GM19099 (cell line): ENCODE results near the gene REST.
A peak's percentile ranks its signal among the peaks of the same experiment; 100 is the strongest.

Experiments
- POLR2A ChIP-seq: IDR thresholded peaks from 3 replicates; pipeline ENCODE4 v1.6.1; 2011; ENCODE audit warnings: low read depth; ENCODE audit not compliant: insufficient read length; ENCODE audit errors: extremely low read depth

Gene REST

DNA sequence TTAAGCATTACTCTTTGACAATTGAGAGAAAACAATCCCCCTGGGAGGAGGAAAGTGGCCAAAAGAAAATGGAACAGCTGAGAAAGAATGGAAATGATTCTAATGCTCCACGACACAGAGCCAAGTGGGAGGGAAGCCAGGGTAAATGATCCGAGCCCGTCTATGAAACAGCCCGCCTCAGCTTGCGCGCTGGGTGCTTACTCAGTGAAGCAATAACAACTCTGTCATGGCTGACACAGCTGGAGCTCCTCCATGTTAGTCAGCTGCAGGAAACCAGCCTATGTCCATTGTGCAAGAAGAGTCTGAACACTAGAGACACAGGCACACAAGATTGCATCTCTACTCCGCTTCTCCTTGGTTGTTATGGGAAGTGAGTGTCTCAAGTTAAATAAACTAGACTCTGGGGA, 50.4 kb downstream of the REST start:
- no peak for TF ChIP-seq POLR2A

DNA sequence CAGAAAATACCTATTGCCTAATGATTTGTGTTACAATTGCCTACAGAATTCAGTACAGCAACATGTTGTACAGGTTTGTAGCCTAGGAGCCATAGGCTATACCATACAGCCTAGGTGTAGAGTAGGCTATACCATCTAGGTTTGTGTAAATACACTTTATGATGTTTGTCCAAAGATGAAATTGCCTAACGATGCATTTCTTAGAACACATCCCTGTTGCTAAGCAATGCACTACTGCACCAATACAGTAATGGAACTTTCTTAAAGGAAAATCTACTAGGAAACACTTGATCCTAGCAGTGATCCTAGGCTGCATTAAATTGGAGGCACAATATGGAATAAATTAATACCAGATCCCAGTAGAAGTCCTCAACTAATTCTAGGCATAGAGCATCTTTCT, 51.4 kb downstream of the REST start:
- no peak for TF ChIP-seq POLR2A

DNA sequence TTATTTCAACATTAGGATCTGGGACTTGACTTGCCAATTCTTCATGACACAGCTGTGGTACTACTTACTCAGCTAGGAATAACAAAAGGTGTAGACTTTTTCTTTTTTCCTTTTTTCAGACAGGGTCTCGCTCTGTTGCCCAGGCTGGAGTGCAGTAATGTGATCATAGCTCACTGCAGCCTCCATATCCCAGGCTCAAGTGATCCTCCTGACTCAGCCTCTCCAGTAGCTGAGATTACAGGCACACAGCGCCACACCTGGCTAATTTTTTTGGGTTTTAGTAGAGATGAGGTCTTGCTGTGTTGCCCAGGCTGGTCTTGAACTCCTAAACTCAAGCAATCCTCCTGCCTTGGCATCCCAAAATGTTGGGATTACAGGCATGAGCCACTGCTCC, 53.4 kb downstream of the REST start:
- TF ChIP-seq POLR2A, result no peak

DNA sequence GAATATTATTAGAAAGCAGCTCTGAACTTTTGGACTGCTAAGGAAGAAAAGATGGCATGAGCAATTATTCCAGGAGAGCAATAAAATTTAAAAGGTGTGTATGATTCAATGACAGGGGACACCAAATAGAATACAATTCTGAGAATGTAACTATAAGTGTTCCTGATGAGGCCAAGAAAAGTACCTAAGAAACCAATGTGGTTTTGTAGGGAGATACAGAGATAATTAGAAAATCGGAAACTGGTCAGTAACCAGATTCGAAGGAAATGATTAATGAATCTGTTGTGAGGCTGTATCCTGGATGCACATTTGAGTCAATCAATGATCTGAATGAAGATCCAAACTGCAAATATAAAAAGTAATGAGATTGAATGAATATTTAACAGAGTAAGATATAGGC, 63.7 kb downstream of the REST start:
- no peak for TF ChIP-seq POLR2A

DNA sequence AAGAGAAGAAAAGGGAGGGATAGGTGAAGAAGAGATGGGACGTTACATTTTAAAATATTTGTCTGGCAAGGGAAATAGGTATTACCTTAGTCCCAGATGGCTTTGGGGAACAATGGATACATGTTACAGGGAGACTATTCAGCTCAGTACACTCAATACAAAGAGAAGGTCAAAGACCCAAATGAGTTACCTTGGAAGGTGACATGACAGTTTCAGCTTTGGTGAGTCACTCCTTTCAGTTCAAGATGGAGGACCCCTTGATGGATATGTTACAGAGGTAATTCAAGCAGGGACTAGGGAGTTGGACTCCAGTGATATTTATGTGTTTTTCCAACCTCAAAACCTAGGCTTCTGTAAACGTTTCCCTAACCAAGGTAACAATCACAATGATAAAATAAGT, 64.7 kb downstream of the REST start:
- no peak for TF ChIP-seq POLR2A

DNA sequence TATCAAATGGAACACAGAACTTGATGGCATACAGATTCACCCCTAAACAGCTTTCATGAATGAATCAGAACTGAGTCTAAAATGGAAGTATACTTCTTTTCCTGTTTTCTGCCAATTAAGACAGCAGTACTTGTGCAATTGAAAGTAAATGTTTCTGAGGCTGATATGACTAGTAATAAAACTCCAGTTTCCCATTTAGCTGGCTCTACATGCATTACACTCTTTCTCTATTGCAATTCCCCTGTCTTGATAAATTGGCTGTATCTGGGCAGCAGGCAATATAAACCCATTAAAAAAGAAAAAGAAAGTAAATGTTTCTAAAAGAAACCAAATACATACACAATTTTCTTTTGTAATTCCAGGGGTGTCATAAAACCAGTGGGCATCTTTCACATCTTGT, 65.1 kb downstream of the REST start:
- no peak for TF ChIP-seq POLR2A

DNA sequence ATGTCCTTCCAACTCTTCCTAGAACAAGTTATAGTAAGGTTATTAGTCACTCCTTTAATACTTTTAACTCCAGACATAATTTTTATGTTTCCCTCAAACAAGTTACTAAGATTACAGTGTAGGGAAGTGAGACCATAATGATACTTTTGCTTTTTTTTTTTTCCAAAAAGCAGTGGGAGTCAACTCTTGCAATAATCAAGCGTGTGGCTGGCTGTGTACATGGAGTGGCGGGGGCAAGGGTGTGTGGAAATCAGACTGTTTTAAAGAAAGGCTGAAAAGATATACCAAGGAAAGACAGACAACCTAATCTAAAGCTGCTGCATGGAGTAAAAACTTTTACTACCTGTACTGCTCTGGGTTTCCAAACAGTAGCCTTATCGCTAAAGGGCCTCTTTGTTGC, 65.6 kb downstream of the REST start:
- TF ChIP-seq POLR2A, result no peak

DNA sequence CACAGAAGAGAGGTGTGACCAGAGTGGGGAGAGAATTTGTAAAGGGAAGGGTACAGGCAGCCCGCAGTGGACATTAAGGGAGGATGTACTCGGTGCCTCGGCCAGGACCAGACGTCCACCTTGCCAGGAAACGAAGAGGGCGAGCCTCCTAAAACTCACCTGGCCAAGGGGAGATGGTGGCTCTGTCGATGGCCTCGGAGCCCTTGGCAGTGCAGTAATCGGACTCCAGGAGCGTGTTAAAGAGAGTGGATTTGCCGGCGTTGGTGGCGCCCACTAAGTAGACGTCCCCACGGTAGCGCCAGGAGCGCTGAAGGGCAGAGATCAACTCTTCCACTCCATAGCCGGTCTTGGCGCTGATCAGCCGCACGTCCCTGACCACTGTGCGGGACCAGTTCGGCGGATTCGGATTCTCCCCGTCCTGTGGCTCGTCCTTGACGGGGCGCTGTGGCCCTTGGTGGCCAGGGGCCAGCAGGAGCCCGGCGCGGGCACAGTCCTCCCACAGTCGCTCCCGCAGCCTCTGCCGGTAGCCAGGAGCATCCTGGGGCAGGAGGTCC, 68.7 kb downstream of the REST start:
- no peak for TF ChIP-seq POLR2A

DNA sequence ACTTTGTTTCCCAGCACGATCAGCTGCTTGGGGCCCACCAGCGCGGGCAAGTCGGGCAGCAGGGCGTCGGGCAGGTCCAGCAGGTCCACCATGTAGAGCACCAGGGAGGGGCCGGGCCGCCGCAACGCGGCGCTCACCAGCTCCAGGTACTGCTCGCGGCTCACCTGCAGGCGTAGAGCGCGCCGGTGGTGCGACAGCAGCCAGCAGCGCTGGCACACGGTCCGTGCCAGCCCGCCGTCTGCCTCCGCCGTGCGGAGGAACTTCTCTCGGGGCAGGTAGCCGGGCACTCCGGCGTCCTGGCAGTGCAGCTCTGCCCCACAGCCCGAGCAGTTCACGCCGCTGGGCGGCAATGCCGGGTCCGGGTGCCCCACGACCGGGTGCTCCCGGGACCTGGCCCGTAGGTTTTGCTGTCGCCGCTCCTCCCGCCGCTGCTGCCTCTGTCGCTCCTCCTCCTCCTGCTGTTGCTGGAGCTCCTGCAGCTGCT, 69.2 kb downstream of the REST start:
- TF ChIP-seq POLR2A, result no peak

DNA sequence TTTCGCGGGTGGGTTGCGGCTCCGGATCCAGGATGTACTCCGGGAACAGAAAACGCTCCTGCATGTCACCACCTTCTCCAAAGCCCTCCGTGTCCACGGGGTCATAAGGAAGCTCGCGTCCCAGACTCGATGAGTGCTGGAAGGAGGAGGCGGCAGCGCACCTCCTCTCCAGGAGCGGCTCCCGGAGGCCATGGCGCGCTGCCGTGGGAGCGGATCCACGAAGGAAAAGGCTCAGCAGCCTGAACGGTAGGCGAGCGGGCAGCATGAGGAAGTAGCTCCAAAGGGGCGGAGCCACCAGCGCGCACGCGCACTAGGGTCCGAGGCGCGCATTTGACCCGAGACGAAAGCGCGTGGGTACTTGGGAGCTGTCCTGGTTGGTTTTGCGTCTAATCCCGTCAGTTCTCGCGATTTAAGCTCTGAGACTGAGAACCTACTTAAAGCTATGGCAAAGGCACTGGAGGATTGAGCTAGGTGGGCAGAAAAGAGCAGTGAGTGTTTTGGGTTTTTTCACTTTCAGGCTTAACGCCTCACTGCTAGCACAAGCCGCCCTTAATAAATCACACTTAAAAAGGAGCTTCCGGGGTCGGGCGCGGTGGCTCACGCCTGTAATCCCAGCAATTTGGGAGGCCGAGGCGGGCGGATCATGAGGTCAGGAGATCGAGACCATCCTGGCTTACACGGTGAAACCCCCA, 69.8 kb downstream of the REST start, which contains the start of gene NOA1:
TSS of gene NOA1 (minus strand) at position 286 of the 692 bp plus-strand sequence. CDS start at position 265, 21 bp downstream.
- peak; percentile 91 for TF ChIP-seq POLR2A

DNA sequence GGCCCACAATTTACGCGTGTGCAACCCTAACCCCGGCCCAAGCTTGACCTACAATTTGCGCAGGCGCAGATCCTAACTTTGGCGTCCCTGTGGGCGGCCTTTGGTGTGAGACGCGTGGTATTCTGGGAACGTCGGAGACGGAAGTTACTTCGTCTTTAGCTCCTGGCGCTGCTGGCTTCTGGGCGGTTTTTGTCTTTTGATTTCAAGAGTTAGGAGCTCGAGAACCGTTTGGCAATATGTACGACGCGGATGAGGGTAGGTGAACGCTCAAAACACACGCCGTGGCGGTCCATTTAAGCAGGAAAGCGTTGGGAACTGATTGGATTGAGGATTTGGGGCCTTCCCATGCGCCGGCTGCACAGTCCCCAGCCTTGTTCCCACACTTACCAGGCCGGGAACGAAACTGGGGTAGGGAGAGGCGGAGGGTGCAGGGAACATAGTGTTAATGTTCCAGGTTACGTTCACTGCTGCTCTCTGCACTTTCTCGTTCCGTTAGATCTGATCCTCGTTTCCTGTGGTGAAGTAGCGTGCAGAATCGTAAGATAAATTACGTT, 71.1 kb downstream of the REST start, which contains the start of gene POLR2B:
TSS of gene POLR2B (plus strand) at position 147 of the 554 bp plus-strand sequence. CDS start at position 237, 90 bp downstream.
- peak; percentile 75 for TF ChIP-seq POLR2A

DNA sequence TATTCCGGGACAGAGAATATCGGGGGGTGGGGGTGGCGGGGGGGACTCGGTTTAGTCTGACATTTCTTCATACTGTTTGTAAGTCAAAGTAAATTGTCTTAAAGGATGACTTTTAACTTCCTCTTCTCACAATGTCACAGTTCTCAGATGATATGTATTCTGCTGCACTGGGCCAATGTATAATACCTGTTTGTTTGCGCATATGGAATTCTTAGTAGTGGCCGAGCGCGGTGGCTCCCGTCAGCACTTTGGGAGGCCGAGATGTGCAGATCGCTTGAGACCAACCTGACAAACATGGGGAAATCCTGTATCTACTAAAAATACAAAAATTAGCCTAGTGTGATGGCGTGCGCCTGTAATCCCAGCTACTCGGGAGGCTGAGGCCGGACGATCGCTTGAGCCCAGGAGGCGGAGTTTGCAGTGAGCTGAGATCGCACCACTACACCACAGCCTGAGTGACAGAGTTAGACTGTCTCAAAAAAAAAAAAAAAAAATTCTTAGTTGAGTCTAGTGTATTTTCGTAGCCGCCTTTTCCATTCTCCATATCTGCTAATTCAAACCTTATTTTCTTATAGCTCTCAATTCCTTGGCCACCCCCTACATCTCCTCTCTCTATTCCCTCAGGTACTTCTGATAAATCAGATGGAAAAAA, 71.8 kb downstream of the REST start:
- no peak for TF ChIP-seq POLR2A

DNA sequence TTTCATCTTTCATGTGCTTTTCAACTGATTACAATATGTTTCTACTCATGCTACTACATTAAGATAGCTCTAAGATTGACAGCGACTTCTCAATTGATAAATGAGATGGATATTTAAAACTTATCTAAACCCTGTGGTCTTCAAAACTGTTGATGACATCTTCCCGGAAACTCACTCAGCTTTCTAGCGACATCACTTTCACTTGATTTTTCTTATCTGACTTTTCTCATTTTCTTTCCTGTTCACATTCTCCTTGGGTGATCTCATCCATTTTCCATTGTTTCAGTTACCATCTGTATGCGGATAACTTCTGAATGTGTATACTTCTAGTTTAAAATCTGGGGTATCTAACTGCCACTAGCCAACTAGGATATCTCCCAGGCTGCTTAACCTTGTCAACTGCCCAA, 74.1 kb downstream of the REST start:
- TF ChIP-seq POLR2A, result no peak

DNA sequence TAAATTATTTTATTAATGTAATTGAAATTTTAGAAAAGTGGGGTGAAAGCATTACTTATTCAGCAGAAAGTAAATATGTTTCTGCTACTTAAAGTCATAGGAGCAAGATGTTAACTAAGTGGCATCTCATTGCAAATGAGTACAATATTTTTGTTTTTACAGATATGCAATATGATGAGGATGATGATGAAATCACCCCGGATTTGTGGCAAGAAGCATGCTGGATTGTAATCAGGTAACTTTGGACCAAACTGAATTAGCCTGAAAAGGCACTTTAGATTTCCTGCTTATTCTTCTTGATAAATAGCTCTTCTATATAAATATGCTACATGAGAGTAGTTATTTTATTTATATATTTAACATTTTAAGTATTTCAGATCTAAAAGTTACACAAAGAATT, 78.5 kb downstream of the REST start:
- TF ChIP-seq POLR2A, result no peak

DNA sequence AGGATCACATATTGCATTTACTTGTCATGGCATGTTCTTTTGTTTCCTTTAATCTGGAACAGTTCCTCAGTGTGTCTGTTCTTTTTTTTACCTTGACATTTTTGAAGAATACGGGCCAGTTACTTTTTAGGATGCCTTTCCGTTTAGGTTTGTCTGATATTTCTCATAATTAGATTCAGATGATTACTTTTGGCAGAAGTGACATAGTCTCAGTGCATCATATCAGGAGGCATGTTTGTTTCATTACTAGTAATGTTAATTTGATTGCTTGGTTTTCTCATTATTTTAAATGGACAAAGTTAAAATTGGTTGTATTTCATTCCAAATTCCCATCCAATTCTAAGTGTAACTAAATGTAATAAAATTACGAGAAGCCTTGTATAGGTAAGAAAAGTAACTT, 79.3 kb downstream of the REST start:
- TF ChIP-seq POLR2A, result no peak

DNA sequence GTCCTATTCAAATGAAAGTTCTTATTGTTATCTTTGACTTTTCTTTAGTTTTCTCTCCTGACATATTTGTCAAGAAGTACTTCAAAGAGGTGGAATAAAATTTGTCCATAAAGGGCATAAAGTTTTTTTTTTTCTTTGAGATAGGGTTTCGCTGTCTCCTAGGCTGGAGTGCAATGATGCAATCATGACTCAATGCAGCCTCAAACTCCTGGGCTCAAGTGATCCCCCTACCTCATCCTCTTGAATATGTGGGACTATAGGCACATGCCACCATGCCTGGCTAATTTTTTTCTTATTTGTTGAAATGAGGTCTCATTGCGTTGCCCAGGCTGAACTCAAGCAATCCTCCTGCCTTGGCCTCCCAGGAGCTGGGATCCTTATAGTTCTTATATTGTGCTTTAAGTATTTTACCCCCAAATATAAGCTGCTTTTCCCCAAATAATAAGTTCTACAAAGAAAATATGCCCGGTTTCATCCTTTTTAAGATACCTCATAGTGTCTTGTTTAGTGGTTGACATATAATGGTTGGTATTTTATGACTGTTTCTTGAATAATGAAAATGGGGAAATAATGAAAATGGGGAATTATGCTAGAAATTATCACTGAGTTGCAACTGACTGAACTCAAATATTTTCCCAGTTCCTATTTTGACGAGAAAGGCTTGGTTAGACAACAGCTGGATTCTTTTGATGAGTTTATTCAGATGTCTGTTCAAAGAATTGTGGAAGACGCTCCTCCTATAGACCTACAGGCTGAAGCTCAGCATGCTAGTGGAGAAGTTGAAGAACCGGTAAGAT, 82.6 kb downstream of the REST start:
- TF ChIP-seq POLR2A, result no peak

DNA sequence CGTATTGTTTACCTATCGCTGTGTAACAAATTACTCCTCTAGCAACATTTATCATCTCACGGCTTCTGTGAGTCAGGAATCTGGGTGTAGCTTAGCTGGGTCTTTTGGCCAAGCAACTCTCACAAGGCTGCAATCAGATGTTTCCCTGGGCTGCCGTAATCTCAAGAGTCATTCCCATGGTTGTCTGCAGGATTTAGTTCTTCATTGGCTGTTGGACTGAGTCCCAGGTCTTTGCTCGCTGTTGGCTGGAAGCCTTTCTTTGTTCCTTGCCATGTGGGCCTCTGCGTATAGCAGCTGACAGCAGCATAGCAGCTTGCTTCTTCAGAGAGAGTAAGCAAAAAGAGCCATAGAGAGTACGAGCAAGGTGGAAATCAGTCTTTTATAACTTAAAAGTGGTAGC, 87.8 kb downstream of the REST start:
- no peak for TF ChIP-seq POLR2A
